Osteoblast (primary cell): ENCODE measurements around the gene EDIL3. TPM values are rescaled to one million over a fixed set of nuclear protein-coding genes. Genes with fewer than 3 reads are reported as not detected.

Experiments
- DNase-seq: peaks from one replicate; pipeline ENCODE4 v3.0.0; 2011; ENCODE audit warnings: low spot score, mixed read lengths; ENCODE audit not compliant: insufficient read length; ENCODE audit errors: missing footprints
- H2AFZ ChIP-seq: 2 replicates; pipeline ENCODE4 v1.6.0; 2011; ENCODE audit warnings: mild to moderate bottlenecking, low read length
- H3K27ac ChIP-seq: 2 replicates; pipeline ENCODE4 v1.5.1; 2011; ENCODE audit warnings: mild to moderate bottlenecking, low read depth, low read length, moderate library complexity
- H3K27me3 ChIP-seq: 2 replicates; pipeline ENCODE4 v1.6.0; 2012; ENCODE audit warnings: mild to moderate bottlenecking, control low read depth, inconsistent platforms, low read length, moderate library complexity; ENCODE audit not compliant: insufficient read depth
- H3K36me3 ChIP-seq: 2 replicates; pipeline ENCODE4 v1.5.1; 2011; ENCODE audit warnings: mild to moderate bottlenecking, low read length, control low read depth, moderate library complexity; ENCODE audit not compliant: insufficient read depth
- H3K4me1 ChIP-seq: 2 replicates; pipeline ENCODE4 v1.5.1; 2011; ENCODE audit warnings: mild to moderate bottlenecking, low read length, control low read depth, moderate library complexity; ENCODE audit not compliant: insufficient read depth
- H3K4me2 ChIP-seq: 2 replicates; pipeline ENCODE4 v1.6.0; 2011; ENCODE audit warnings: mild to moderate bottlenecking, low read length; ENCODE audit not compliant: insufficient read depth
- H3K4me3 ChIP-seq: fragments of 200-600 bp; sonication (generic); 3 replicates; pipeline ENCODE4 v1.5.1; 2012; ENCODE audit warnings: mild to moderate bottlenecking, low read length, inconsistent platforms; ENCODE audit not compliant: insufficient read depth
- H3K79me2 ChIP-seq: 2 replicates; pipeline ENCODE4 v1.6.0; 2012; ENCODE audit warnings: mild to moderate bottlenecking, low read length, control low read depth, inconsistent platforms; ENCODE audit not compliant: insufficient read depth
- H3K9me3 ChIP-seq: 2 replicates; pipeline ENCODE4 v1.5.1; 2011; ENCODE audit warnings: low read depth, low read length, control low read depth
- H4K20me1 ChIP-seq: 2 replicates; pipeline ENCODE4 v1.6.0; 2012; ENCODE audit warnings: mild to moderate bottlenecking, low read length, control low read depth; ENCODE audit not compliant: insufficient read depth
- total RNA-seq: library from RNA; depleted of rRNA; stranded (reverse); fragments of >200 nt; gene quantifications from 2 replicates; pipeline ENCODE4 v1.2.3, GENCODE V29; 2012
- TF ChIP-seq, protein P1 (sequence below): IDR thresholded peaks from 2 replicates; pipeline ENCODE4 v1.5.1; 2011; ENCODE audit warnings: mild to moderate bottlenecking, low read depth, low read length, moderate library complexity; ENCODE audit errors: extremely low read depth

EDIL3 gene
- total RNA-seq, 1 donor = 366 TPM

DNA sequence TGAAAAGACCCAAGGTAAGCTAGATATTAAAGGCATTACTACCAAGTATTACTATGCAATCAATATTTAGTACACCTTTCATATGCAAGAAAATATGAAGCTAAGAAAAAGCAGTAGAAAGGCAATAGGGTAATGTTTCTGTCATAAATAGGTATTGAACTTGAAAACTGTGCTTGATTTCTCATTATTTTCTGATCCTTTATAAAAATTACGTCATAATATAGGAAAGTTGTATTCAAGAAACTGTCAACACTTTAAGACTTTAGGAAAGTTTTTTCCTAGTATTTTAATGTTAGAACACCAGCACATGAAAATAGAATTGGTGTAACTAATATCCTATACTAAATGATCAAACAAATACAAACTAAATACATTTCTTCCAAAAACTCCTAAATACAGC is 133.2 kb downstream of the EDIL3 start:
- Histone ChIP-seq H3K79me2 (peaks cover 27% of the 10 kb centered on the region), H4K20me1 (no peaks in the 10 kb centered on the region), H3K27me3 (no peaks in the 10 kb centered on the region), H3K9me3 (no peaks in the 10 kb centered on the region), H3K4me2 (no peak overlapping the region), H3K27ac (no peak overlapping the region), H3K4me1 (peaks cover 29% of the 10 kb centered on the region), H3K4me3 (no peak overlapping the region), H3K36me3 (peaks cover 8% of the 10 kb centered on the region), H2AFZ (no peak overlapping the region)
- DNase-seq = no peak
- TF ChIP-seq, protein P1, sequence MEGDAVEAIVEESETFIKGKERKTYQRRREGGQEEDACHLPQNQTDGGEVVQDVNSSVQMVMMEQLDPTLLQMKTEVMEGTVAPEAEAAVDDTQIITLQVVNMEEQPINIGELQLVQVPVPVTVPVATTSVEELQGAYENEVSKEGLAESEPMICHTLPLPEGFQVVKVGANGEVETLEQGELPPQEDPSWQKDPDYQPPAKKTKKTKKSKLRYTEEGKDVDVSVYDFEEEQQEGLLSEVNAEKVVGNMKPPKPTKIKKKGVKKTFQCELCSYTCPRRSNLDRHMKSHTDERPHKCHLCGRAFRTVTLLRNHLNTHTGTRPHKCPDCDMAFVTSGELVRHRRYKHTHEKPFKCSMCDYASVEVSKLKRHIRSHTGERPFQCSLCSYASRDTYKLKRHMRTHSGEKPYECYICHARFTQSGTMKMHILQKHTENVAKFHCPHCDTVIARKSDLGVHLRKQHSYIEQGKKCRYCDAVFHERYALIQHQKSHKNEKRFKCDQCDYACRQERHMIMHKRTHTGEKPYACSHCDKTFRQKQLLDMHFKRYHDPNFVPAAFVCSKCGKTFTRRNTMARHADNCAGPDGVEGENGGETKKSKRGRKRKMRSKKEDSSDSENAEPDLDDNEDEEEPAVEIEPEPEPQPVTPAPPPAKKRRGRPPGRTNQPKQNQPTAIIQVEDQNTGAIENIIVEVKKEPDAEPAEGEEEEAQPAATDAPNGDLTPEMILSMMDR = no peak

- Histone ChIP-seq H4K20me1 (no peaks in the 10 kb centered on the region), H2AFZ (no peak overlapping the region), H3K4me2 (peak overlapping the region; percentile 66), H3K27ac (peak overlapping the region; percentile 80), H3K9me3 (no peaks in the 10 kb centered on the region), H3K79me2 (peaks cover 24% of the 10 kb centered on the region), H3K4me3 (peak overlapping the region; percentile 4), H3K36me3 (peaks cover 8% of the 10 kb centered on the region), H3K4me1 (peaks cover 33% of the 10 kb centered on the region), H3K27me3 (no peaks in the 10 kb centered on the region)
- TF ChIP-seq, protein P1 = no peak
- peak; percentile 83 for DNase-seq
Observed at GRCh38 chr5:84249918-84250630, 134.6 kb downstream of the EDIL3 start.

GRCh38 chr5:84248013-84248412 is 136.7 kb downstream of the EDIL3 start:
- Histone ChIP-seq H3K36me3 (peaks cover 4% of the 10 kb centered on the region), H4K20me1 (no peaks in the 10 kb centered on the region), H3K4me1 (peaks cover 42% of the 10 kb centered on the region), H3K27me3 (no peaks in the 10 kb centered on the region), H3K4me3 (no peak overlapping the region), H3K4me2 (no peak overlapping the region), H3K9me3 (no peaks in the 10 kb centered on the region), H3K79me2 (peaks cover 19% of the 10 kb centered on the region), H3K27ac (no peak overlapping the region), H2AFZ (no peak overlapping the region)
- no peak for DNase-seq
- TF ChIP-seq, protein P1 = no peak

DNA sequence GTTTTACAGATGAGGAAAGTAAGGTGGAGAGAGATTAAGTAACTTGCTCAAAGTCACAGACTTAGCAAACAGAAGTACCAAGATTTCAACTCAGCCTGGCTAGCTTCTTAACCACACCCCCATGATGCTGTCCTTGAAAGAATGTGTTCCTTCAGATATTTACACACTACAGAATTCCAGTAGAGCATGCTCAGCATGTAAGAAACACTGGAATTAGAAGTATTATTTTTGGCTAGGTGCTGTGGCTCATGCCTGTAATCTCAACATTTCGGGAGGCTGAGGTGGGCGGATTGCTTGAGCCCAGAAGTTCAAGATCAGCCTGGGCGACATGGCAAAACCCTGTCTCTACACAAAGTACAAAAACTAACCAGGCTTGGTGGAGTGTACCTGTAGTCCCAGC is 142.4 kb downstream of the EDIL3 start:
- H2AFZ ChIP-seq = no peak overlapping the region
- no peaks in the 10 kb centered on the region for H3K36me3 ChIP-seq
- no peaks in the 10 kb centered on the region for H3K9me3 ChIP-seq
- H3K79me2 ChIP-seq = peaks cover 18% of the 10 kb centered on the region
- peak; percentile 86 for DNase-seq
- TF ChIP-seq, protein P1 = no peak
- peak overlapping the region; percentile 36 for H3K4me2 ChIP-seq
- peaks cover 45% of the 10 kb centered on the region for H3K4me1 ChIP-seq
- H3K27me3 ChIP-seq = no peaks in the 10 kb centered on the region
- H4K20me1 ChIP-seq = no peaks in the 10 kb centered on the region
- H3K4me3 ChIP-seq = no peak overlapping the region
- H3K27ac ChIP-seq = peak overlapping the region; percentile 6
